MM.1S (cell line): Measurements from ENCODE around the gene MYBPC3.

Experiments
- CTCF ChIP-seq: fragments of 300-600 bp; sonication (generic); IDR thresholded peaks from 2 replicates; pipeline ENCODE4 v1.5.1; 2016; ENCODE audit warnings: antibody characterized with exemption, low read length, mixed read lengths
- EZH2 ChIP-seq: fragments of 300-600 bp; sonication (generic); optimal IDR thresholded peaks from 2 replicates; pipeline ENCODE3; 2017; ENCODE audit warnings: low read depth, mild to moderate bottlenecking, antibody characterized with exemption, low read length, mixed read lengths
- EZH2phosphoT487 ChIP-seq: fragments of 300-600 bp; sonication (generic); IDR thresholded peaks from 2 replicates; pipeline ENCODE4 v1.6.1; 2018; ENCODE audit warnings: antibody characterized with exemption, low read length

- TF ChIP-seq CTCF (no peak), EZH2 (no peak), EZH2phosphoT487 (no peak)
Measured at GRCh38 chr11:47384498-47384897, 32.0 kb upstream of the MYBPC3 start.
